RWPE1 (cell line): ENCODE results near the gene CRISP1.

Experiments
- CTCF ChIA-PET: fragments of 350-600 bp; sonication (Branson Sonifier 250); formaldehyde crosslinking; extraction: SDS; loops from one replicate; lab custom pipeline; 2021; lab: Yijun Ruan, JAX
- POLR2A ChIA-PET: fragments of 400-600 bp; formaldehyde crosslinking; extraction: SDS; loops from one replicate; lab custom pipeline; 2020; ENCODE audit warnings: antibody characterized with exemption; ENCODE audit not compliant: low non-redundant PET; lab: Yijun Ruan, JAX
- DNase-seq: peaks from one replicate; pipeline ENCODE4 v3.0.0; 2012; ENCODE audit warnings: low spot score
- H3K27ac ChIP-seq: fragments of 450-650 bp; 2 replicates; pipeline ENCODE4 v1.5.1; 2017
- TF ChIP-seq, protein P1 (sequence below): fragments of 450-650 bp; conservative IDR thresholded peaks from 2 replicates; pipeline ENCODE4 v1.5.1; 2017; ENCODE audit warnings: low read depth, mild to moderate bottlenecking

CRISP1 gene

GRCh38 chr6:49833386-49833785 lies 32.9 kb downstream of the CRISP1 start:
- CTCF ChIA-PET, result no interaction called here

GRCh38 chr6:49826743-49827406 lies 39.5 kb downstream of the CRISP1 start:
- no peak overlapping the region for H3K27ac ChIP-seq
- DNase-seq, result no peak
- ChIA-PET CTCF (no interaction called here), POLR2A (no interaction called here)
- TF ChIP-seq, protein P1, sequence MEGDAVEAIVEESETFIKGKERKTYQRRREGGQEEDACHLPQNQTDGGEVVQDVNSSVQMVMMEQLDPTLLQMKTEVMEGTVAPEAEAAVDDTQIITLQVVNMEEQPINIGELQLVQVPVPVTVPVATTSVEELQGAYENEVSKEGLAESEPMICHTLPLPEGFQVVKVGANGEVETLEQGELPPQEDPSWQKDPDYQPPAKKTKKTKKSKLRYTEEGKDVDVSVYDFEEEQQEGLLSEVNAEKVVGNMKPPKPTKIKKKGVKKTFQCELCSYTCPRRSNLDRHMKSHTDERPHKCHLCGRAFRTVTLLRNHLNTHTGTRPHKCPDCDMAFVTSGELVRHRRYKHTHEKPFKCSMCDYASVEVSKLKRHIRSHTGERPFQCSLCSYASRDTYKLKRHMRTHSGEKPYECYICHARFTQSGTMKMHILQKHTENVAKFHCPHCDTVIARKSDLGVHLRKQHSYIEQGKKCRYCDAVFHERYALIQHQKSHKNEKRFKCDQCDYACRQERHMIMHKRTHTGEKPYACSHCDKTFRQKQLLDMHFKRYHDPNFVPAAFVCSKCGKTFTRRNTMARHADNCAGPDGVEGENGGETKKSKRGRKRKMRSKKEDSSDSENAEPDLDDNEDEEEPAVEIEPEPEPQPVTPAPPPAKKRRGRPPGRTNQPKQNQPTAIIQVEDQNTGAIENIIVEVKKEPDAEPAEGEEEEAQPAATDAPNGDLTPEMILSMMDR, result no peak

More at GRCh38 chr6:49833386-49833785, 32.9 kb downstream of the CRISP1 start:
- TF ChIP-seq, protein P1, result no peak
- POLR2A ChIA-PET, result no interaction called here
- H3K27ac ChIP-seq, result no peak overlapping the region
- DNase-seq, result no peak

DNA sequence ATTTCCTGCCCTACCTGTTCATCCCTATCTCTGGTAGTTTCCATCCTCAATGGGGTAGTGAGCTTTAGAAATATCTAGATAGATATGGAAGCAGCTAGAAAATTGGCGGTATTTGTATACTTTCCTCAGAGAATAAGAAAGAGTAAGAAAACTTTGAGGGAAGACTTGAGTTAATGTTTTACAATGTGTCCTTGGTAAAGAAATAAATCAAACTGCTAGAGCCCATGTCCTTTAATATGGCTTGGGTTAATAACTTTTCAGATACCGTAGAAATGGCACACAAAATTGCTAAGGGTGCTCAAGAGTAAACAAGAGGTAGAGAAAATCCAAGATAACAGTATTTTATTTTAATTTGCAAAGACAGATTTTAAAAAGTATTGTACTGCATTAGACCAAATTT lies 51.2 kb downstream of the CRISP1 start:
- TF ChIP-seq, protein P1, result no peak
- H3K27ac ChIP-seq, result no peak overlapping the region
- ChIA-PET POLR2A (no interaction called here), CTCF (interaction anchor here (0.6 kb wide), 1 partner anchor 362 kb away, joined by 4 read pairs; no protein-coding TSS in a partner anchor)
- no peak for DNase-seq

DNA sequence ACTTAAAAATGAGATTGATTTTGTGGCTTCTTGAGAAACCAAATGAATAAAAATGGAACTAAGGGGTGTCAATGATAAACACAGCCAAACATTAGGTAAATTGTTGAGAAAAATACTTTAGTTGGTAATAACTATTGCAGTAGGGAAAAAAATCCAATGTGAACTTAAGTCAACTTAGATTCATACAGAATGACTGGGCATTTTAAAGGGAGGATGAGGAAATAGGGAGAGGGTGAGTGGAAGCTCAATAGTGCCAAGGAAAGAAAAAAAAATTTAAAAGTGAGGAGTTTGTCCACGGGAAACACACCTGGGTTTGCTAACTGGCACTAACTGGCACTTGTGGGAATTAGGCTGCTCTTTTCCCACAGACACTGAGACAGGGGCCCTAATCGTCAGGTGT lies 53.1 kb downstream of the CRISP1 start:
- ChIA-PET POLR2A (no interaction called here), CTCF (no interaction called here)
- TF ChIP-seq, protein P1, result no peak
- DNase-seq, result no peak
- no peak overlapping the region for H3K27ac ChIP-seq

GRCh38 chr6:49806145-49806544 lies 60.2 kb downstream of the CRISP1 start:
- POLR2A ChIA-PET, result no interaction called here
- no peak overlapping the region for H3K27ac ChIP-seq
- TF ChIP-seq, protein P1, result no peak
- no peak for DNase-seq
- CTCF ChIA-PET, result no interaction called here

DNA sequence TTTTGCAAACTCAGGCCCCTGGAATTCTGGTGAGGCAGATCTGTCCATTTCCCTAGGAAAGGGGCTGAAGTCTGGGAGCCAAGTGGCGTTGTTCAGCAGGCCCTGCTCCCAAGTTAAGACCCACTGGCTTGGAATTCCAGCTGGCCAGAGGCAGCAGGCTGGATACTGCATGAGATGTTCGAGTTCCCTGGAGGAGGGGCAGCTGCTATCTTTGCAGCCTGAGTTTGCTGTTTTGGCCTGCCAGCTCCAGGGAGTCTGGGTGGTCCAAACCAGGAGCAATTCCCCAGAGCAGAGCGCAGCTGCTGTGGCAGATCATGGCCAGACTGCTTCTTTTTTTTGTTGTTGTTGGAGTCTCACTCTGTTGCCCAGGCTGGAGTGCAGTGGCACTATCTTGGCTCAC lies 61.1 kb downstream of the CRISP1 start:
- POLR2A ChIA-PET, result no interaction called here
- no peak for DNase-seq
- no peak overlapping the region for H3K27ac ChIP-seq
- TF ChIP-seq, protein P1, result no peak
- CTCF ChIA-PET, result interaction anchor here (0.7 kb wide), 1 partner anchor 226 kb away, joined by 3 read pairs; no protein-coding TSS in a partner anchor
